Medulla oblongata (tissue), 1 donor: ENCODE data around the gene AHDC1.
A peak's percentile ranks its signal among the peaks of the same experiment; 100 is the strongest.
"Not testable (repeated sequence)": the region's sequence is repeated elsewhere in the genome, so short reads cannot be mapped to it uniquely, and the experiment has no call there.

Experiments used
- DNase-seq: peaks from one replicate; pipeline ENCODE4 v3.0.0-alpha.2; 2015; ENCODE audit errors: extremely low spot score

Gene AHDC1

GRCh38 chr1:27513528-27513927 is 90.4 kb downstream of the AHDC1 start:
- DNase-seq, result no peak

DNA sequence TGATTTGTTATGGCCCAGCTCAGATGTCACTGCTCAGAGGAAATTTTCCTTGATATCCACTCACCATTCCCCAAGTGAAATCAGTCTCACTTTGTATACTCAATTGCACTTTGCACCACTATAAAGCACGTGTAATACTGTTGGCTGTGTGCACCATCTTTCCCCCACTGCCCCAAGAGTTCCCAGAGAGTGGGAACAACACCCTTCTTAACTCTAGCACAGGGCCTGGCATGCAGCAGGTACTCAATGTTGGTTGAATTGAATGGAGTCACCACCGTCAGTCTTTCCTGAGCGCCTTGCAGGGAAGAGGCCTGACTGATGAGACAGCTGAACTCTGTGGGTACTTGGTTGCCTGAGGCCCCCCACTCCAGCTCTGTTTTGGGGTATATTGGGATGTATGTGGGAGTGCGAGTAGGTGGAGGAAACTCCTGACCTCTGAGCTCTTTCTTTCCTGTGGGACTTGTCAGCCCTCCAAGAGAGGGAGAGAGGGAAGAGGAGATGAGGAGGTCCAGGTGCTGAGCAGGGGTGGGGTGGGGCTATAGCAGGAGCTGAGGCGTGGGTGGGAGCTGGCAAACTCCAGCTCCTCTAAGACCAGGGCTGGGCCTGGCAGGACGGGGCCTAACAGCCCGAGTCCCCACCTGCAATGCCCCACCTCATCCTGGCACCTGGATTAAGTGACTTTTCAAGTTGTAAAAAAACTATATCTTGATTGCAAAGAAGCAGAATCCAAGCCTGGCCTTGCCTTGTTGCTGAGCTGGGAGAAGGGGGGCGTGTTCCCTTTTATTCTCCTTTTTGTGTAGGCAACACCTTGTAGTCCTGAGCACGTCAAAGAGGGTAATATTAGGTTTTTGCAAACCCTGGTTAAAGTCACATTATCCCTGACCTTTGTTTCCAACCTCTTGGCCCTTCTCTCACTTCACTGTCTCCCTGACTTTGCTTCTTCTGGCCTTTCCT is 94.5 kb downstream of the AHDC1 start:
- DNase-seq, result no peak

GRCh38 chr1:27507960-27508665 is 95.8 kb downstream of the AHDC1 start:
- DNase-seq, result no peak

GRCh38 chr1:27506703-27507102 is 97.2 kb downstream of the AHDC1 start:
- no peak for DNase-seq

DNA sequence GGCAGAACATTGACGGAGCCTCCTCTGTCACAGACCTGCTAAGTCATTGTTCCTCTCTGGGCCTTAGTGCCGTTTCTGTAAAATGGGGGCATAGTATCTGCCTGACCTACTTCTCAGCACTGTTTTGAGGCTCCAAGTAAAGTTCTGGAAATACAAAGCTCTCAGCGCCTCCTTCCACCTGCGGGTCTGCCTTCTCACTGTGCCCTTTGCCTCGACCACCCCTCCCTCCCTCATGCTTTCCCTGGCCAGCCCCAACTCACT is 98.6 kb downstream of the AHDC1 start:
- DNase-seq, result no peak

DNA sequence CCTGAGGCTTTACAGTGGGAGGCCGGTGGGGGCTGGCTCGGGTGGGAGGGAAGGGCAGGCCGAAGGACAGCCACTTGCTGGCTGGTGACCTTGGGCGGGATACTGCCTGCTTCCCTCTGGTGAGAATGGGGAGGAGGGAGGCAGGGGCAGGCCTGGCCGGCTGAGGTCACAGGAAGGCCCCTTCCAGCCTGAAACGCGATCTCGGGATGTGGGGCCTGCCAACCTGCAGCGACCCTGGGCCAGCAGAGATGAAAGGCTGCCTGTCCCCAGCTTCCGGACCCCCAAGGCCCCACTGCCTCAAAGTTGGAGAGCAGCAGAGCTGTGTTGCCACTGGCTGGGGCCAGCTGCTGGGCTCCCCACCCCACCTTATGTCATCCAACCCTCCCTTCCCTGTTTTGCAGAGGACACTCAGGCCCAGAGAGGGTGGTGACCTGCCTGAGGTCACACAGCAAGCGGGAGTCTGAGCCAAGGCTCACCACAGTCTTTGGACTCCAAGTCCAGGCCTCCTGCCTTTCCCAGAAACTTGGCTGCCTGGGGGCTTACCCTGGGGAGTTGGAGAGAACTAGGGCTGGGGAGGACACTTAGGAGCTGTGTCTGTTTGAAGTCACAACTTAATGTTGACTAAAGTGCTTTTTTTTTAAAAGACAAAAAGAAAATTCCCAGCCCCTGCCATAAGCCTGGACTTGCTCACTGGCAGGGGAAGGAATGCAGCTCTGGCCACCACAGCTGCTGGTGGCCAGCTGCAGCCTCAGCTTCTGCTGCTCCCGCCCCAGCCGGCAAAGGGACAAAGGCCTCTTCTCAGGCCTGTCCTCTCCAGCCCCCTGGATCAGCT is 99.1 kb downstream of the AHDC1 start:
- peak; percentile 95 for DNase-seq

- DNase-seq, result peak; percentile 79
These were observed 99.9 kb downstream of the AHDC1 start for GRCh38 chr1:27503844-27504587.

GRCh38 chr1:27503033-27503432 is 100.9 kb downstream of the AHDC1 start:
- DNase-seq, result no peak

DNA sequence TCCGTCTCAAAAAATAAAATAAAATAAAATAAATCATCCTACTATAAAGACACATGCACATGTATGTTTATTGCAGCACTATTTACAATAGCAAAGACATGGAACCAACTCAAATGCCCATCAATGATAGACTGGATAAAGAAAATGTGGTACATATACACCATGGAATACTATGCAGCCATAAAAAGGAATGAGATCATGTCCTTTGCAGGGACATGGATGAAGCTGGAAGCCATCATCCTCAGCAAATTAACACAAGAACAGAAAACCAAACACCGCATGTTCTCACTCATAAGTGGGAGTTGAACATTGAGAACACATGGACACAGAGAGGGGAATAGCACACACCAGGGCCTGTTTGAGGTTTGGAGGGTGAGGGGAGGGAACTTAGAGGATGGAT is 102.8 kb downstream of the AHDC1 start:
- not testable (repeated sequence) for DNase-seq

DNA sequence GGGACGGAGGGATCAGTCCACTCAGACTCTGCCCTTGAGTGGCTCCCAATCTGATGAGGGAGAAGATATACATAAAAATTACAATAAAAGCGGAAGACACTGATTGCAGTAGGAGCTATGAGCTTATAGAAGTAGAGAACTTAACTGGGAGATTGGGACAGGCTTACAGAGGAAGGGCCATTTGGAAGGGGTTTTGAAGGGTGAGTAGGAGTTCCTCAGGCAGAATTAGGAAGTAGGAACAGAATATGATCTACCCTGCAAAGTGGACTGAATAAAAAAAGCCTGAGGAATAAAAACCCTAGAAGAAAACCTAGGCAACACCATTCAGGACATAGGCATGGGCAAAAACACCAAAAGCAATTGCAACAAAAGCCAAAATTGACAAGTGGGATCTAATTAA is 104.8 kb downstream of the AHDC1 start:
- no peak for DNase-seq

DNA sequence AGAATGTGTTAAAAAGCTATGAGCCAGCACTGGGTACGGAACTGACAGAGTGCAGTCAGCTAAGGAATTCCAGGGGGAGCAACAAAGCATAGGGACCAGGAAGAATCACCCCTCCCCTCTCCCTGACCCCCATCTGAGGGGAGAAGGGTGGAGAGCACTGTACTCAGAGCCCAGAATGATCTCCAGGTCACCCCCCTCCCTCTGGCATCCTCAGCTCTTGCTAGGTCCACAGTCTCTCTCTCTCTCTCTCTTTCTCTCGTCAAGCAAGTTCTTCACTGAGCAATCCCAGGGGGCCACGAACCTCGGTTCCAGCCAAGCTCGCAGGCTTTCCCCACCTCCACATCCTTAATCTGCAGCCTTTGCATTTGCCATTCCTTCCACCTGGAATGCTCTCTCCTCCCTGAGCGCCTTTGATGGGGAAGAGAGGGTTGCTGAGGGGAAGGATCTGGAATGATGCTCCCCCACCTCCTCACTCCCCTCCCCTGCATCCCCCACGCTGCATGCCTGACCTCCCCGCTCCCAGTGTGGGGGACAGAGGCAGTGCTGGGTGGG is 107.3 kb downstream of the AHDC1 start:
- no peak for DNase-seq

- no peak for DNase-seq
These were observed 111.1 kb downstream of the AHDC1 start for GRCh38 chr1:27492796-27493195.

- DNase-seq, result peak; percentile 89
These were observed 111.9 kb downstream of the AHDC1 start for GRCh38 chr1:27491748-27492700.

DNA sequence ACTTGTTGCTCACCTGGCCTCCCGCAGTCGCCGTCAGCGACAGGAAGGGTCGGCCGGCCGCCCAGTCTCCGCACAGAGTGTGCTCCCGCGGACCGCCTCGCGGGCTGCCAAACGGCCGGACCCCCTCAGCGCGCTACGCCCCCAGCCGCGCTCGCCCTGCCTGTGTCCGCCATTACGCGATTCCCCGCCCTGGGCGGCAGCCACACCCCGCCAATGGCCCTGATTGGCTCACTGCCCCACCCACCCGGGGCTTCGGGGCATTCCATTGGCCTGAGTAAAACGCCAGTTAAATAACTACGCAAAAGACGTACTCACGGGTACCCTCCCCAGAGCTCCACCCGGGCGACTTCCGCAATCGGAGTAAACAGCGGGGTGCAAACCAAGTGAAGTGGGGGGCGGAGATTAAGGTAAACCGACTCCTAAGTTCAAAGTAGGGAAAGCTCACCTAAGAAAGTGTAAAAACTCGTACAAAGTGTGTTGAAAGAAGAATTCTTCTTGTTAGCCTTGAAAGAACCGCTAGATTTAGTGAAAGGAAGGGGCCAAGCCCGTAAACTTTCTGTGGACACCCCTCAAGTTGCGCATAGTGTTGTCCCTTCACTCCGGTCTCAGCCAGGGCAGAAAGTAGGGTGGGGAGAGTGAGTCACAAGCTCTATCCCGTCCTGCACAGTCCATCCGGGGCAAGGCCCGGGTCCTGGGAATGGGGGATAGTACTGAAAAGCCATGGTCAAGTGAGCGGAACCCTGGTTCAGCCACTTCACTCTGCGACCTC is 113.8 kb downstream of the AHDC1 start, which contains the start of gene WASF2:
WASF2 (minus strand) TSS at position 195 of the 769 bp plus-strand sequence. CDS start 61,277 bp downstream, outside the sequence.
- peak; percentile 99 for DNase-seq

GRCh38 chr1:27489501-27489972 is 114.4 kb downstream of the AHDC1 start:
- DNase-seq, result peak; percentile 39

- DNase-seq, result peak; percentile 68
These were observed 115.7 kb downstream of the AHDC1 start for GRCh38 chr1:27487966-27488884.

DNA sequence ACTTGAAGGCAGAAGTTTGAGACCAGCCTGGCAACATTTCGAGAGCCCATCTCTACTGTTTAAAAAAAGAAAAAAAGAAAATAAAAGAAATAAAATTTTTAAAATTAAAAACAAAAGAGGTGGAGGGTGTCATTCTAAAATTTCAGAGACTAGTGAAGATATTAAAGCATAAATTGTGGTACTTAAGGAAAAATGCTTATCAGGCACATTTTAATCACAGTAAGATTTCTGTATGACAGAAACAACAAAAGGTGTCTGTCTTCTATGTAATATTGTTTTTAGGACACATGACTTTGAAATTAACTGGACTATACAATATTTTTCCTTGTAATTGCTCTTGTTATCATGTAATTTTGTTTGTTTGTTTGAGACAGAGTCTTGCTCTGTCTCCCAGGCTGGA is 118.6 kb downstream of the AHDC1 start:
- DNase-seq, result no peak
